Measurements from ENCODE around the gene ANKMY1. TPM values are rescaled to one million over a fixed set of nuclear protein-coding genes. Genes with fewer than 3 reads are reported as not detected.

The ANKMY1 gene
- total and polyA plus RNA-seq, 11 donors: 2.4 to 11.7 (median 5.5) TPM

DNA sequence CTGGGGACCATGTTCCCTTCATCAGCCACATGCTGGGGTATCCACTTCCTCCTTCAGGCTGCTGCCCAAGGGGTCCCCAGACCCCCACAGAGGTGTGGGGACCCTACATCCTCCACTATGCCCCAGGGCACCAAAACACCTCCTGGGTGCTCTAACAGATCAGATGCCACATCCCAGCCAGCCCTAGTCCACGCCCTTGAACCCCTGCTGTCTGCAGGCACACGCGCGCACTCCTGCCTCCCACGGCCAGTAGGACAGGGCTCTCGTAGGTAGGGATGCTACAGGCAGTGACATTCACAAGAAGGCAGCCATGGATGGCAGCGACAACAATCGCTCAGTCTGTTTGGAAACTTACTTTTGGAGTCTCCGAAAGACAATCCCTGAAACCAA, 125.4 kb downstream of the ANKMY1 start:
- Histone ChIP-seq H3K4me3 (no peak overlapping the region), H3K27me3 (peaks cover 0 to 25% (median 4%) of the 10 kb centered on the region in 9 donors), H3K36me3 (no peaks in the 10 kb centered on the region), H3K9me3 (no peaks in the 10 kb centered on the region), H3K27ac (no peak overlapping the region), H3K4me1 (peaks cover 0 to 24% (median 14%) of the 10 kb centered on the region in 12 donors)
- intact Hi-C loops (cut with DNase I): loop anchor here in 1 of 10 donors (10.0 kb wide), 1 partner anchor 58 kb away; no protein-coding TSS in a partner anchor
- DNase-seq (peak in 3 of 5 donors; percentile 11 to 16 (median 14)), ATAC-seq (no peak)
- WGBS, 4 donors: 84 to 94% (median 86%) methylated on average over 9 of the region's 9 CpGs
- TF ChIP-seq, protein P1, sequence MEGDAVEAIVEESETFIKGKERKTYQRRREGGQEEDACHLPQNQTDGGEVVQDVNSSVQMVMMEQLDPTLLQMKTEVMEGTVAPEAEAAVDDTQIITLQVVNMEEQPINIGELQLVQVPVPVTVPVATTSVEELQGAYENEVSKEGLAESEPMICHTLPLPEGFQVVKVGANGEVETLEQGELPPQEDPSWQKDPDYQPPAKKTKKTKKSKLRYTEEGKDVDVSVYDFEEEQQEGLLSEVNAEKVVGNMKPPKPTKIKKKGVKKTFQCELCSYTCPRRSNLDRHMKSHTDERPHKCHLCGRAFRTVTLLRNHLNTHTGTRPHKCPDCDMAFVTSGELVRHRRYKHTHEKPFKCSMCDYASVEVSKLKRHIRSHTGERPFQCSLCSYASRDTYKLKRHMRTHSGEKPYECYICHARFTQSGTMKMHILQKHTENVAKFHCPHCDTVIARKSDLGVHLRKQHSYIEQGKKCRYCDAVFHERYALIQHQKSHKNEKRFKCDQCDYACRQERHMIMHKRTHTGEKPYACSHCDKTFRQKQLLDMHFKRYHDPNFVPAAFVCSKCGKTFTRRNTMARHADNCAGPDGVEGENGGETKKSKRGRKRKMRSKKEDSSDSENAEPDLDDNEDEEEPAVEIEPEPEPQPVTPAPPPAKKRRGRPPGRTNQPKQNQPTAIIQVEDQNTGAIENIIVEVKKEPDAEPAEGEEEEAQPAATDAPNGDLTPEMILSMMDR (IDR thresholded peaks at IDR 0.05): no peak
- TF ChIP-seq POLR2A (IDR thresholded peaks at IDR 0.05): no peak

DNA sequence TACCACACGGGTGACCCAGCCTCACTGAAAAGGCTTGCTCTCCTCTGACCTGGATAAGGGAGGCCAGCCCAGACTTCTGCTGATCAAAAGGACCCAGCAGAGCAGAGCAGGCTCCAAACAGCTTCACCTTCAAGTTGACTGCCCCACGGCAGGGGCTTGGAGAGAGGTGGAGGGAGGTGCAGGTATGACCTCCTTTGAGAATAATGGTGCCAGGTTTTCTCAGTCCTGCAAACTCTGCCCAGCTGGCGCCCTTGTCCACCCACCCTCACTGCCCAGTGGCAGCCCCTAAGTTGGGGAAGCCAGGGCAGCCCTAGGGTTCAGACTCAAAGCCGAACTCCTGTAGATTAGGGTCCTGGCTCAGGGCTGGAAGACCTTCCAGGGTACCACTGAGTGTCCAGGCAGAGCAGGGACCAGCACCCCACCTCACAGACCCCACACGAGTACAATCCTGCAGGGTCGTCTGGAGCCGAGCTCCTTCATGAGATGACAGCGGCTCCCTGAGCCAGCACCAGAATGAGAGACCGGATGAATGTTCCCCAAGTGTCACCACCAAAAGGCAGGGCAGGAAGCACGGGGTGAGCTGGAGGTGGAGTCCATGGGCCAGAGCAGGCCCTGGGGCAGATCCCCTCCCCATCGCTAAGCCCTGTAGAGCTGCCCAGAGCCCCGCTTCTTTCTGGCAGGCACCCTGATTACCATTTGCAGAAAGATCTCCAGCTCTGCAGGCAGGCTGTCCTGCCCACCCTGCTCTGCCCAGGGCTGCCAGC, 125.9 kb downstream of the ANKMY1 start:
- no peak overlapping the region for H3K4me3 ChIP-seq
- H3K9me3 ChIP-seq: no peaks in the 10 kb centered on the region
- ATAC-seq: no peak
- peaks cover 0 to 18% (median 8%) of the 10 kb centered on the region in 12 donors for H3K4me1 ChIP-seq
- intact Hi-C loops (cut with DNase I): loop anchor here in 1 of 10 donors (10.0 kb wide), 1 partner anchor 57 kb away; no protein-coding TSS in a partner anchor
- WGBS, 4 donors: 80 to 85% (median 82%) methylated on average over 10 to 12 of the region's 12 CpGs
- TF ChIP-seq, protein P1 (IDR thresholded peaks at IDR 0.05): no peak
- no peak for TF ChIP-seq POLR2A (IDR thresholded peaks at IDR 0.05)
- H3K27me3 ChIP-seq: peaks cover 0 to 19% (median 0%) of the 10 kb centered on the region in 9 donors
- DNase-seq: peak in 4 of 5 donors; percentile 5 to 20 (median 14)
- H3K27ac ChIP-seq: no peak overlapping the region
- no peaks in the 10 kb centered on the region for H3K36me3 ChIP-seq

DNA sequence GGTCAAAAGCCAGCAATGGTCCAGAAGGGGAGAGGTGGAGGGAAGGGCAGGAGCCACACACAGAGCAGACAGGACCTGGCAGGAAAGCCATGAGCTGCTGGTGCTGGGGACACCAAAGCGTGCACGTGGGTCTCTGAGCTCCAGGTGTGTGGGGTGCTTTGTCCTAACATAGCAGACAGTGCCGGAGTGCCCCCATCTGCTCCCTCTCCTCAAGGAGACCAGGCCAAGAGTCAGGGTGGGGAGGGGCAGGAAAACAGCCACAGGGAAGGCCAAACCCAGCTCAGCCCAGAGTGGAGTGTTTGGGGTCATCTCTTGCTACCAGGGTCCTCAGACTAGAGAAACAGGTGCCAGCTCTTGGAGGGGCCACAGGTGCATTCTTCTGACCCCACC, 126.5 kb downstream of the ANKMY1 start:
- Histone ChIP-seq H3K9me3 (no peaks in the 10 kb centered on the region), H3K27ac (no peak overlapping the region), H3K27me3 (peaks cover 0 to 13% (median 0%) of the 10 kb centered on the region in 9 donors), H3K36me3 (no peaks in the 10 kb centered on the region), H3K4me1 (peaks cover 0 to 12% (median 4%) of the 10 kb centered on the region in 12 donors), H3K4me3 (no peak overlapping the region)
- WGBS, 4 donors: 65 to 83% (median 76%) methylated on average over 2 to 3 of the region's 3 CpGs
- intact Hi-C loops (cut with DNase I): loop anchor here in 1 of 10 donors (10.0 kb wide), 1 partner anchor 56 kb away; no protein-coding TSS in a partner anchor
- ATAC-seq: no peak
- TF ChIP-seq POLR2A (IDR thresholded peaks at IDR 0.05): no peak
- TF ChIP-seq, protein P1 (IDR thresholded peaks at IDR 0.05): no peak
- DNase-seq: peak in 2 of 5 donors; percentile 2 to 60

DNA sequence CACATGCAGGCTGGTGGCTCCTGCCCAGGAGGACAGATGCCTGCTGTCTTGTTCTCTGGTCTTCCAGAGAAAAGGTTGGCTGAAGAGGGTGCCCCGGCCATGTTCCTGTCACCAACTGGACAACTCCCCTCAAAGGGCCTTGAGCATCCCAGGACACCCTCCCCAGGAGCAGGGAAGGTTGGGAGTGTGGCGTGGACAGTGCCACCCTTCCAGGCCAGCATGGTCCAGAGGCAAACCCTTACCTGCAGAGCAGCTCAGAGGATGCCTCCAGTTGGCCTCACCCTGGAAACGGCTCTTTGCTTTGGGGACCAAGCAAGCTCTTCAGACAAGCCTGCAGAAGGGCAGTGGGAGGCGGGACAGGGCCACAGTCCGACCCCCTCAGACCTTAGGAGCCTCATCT, 127.2 kb downstream of the ANKMY1 start:
- Histone ChIP-seq H3K36me3 (no peaks in the 10 kb centered on the region), H3K27me3 (peaks cover 0 to 10% (median 0%) of the 10 kb centered on the region in 9 donors), H3K27ac (no peak overlapping the region), H3K4me3 (no peak overlapping the region), H3K4me1 (peaks cover 0 to 9% (median 3%) of the 10 kb centered on the region in 12 donors), H3K9me3 (peaks cover 0 to 2% (median 0%) of the 10 kb centered on the region in 12 donors)
- intact Hi-C loops (cut with DNase I): loop anchor here in 1 of 10 donors (10.0 kb wide), 1 partner anchor 56 kb away; no protein-coding TSS in a partner anchor
- 80 to 88% (median 85%) methylated on average over 2 to 5 of the region's 5 CpGs for WGBS, 4 donors
- no peak for ATAC-seq
- DNase-seq: peak in 2 of 5 donors; percentile 2 to 6
- no peak for TF ChIP-seq POLR2A (IDR thresholded peaks at IDR 0.05)
- TF ChIP-seq, protein P1 (IDR thresholded peaks at IDR 0.05): no peak
